Stimulated activated memory B cell treated with anti-CD40 and anti-IgM and Interleukin-4, amounts not matched to agents 10 μg/mL and 1 μg/mL and 100 μg/mL, for 72 hours (primary cell): ENCODE data around the gene FNDC3B.

Source experiments
- ATAC-seq: fragments of 150-1000 bp; cut with Tn5 transposase; 2 replicates; pipeline ENCODE4 v1.10.0; 2021
- H3K27ac Mint-ChIP-seq: one replicate; pipeline ENCODE4 v1.8.0; 2022; ENCODE audit warnings: mild to moderate bottlenecking, mixed read lengths
- H3K27me3 Mint-ChIP-seq: one replicate; pipeline ENCODE4 v1.8.0; 2022; ENCODE audit warnings: mixed read lengths
- H3K36me3 Mint-ChIP-seq: one replicate; pipeline ENCODE4 v1.8.0; 2022; ENCODE audit warnings: mixed read lengths
- H3K4me1 Mint-ChIP-seq: one replicate; pipeline ENCODE4 v1.8.0; 2022; ENCODE audit warnings: mixed read lengths
- H3K4me3 Mint-ChIP-seq: one replicate; pipeline ENCODE4 v1.8.0; 2022; ENCODE audit warnings: mild to moderate bottlenecking, moderate library complexity, mixed read lengths
- H3K9me3 Mint-ChIP-seq: one replicate; pipeline ENCODE4 v1.8.0; 2022; ENCODE audit warnings: mixed read lengths

The FNDC3B gene

GRCh38 chr3:172142864-172143451 lies 103.6 kb downstream of the FNDC3B start:
- ATAC-seq: no peak
- no peak overlapping the region for H3K4me3 Mint-ChIP-seq
- H3K9me3 Mint-ChIP-seq: no peaks in the 10 kb centered on the region
- H3K4me1 Mint-ChIP-seq: peaks cover 63% of the 10 kb centered on the region
- no peaks in the 10 kb centered on the region for H3K36me3 Mint-ChIP-seq
- H3K27me3 Mint-ChIP-seq: no peaks in the 10 kb centered on the region
- H3K27ac Mint-ChIP-seq: peak overlapping the region; percentile 45

GRCh38 chr3:172143739-172144497 lies 104.5 kb downstream of the FNDC3B start:
- peaks cover 68% of the 10 kb centered on the region for H3K4me1 Mint-ChIP-seq
- no peaks in the 10 kb centered on the region for H3K9me3 Mint-ChIP-seq
- no peak overlapping the region for H3K4me3 Mint-ChIP-seq
- no peak overlapping the region for H3K27ac Mint-ChIP-seq
- H3K36me3 Mint-ChIP-seq: no peaks in the 10 kb centered on the region
- H3K27me3 Mint-ChIP-seq: no peaks in the 10 kb centered on the region
- no peak for ATAC-seq

GRCh38 chr3:172144601-172145000 lies 105.2 kb downstream of the FNDC3B start:
- Mint-ChIP-seq H3K27ac (no peak overlapping the region), H3K9me3 (no peaks in the 10 kb centered on the region), H3K4me1 (peaks cover 70% of the 10 kb centered on the region), H3K4me3 (no peak overlapping the region), H3K27me3 (no peaks in the 10 kb centered on the region), H3K36me3 (no peaks in the 10 kb centered on the region)
- no peak for ATAC-seq

GRCh38 chr3:172145031-172145686 lies 105.8 kb downstream of the FNDC3B start:
- peaks cover 70% of the 10 kb centered on the region for H3K4me1 Mint-ChIP-seq
- H3K9me3 Mint-ChIP-seq: no peaks in the 10 kb centered on the region
- peak overlapping the region; percentile 47 for H3K4me3 Mint-ChIP-seq
- ATAC-seq: peak; percentile 65
- peak overlapping the region; percentile 58 for H3K27ac Mint-ChIP-seq
- H3K27me3 Mint-ChIP-seq: no peaks in the 10 kb centered on the region
- H3K36me3 Mint-ChIP-seq: no peaks in the 10 kb centered on the region

- no peak overlapping the region for H3K4me3 Mint-ChIP-seq
- H3K27ac Mint-ChIP-seq: peak overlapping the region; percentile 20
- no peaks in the 10 kb centered on the region for H3K9me3 Mint-ChIP-seq
- ATAC-seq: no peak
- no peaks in the 10 kb centered on the region for H3K27me3 Mint-ChIP-seq
- H3K36me3 Mint-ChIP-seq: no peaks in the 10 kb centered on the region
- H3K4me1 Mint-ChIP-seq: peaks cover 68% of the 10 kb centered on the region
Observed at GRCh38 chr3:172146349-172146748, 107.0 kb downstream of the FNDC3B start.

- Mint-ChIP-seq H3K36me3 (no peaks in the 10 kb centered on the region), H3K9me3 (no peaks in the 10 kb centered on the region), H3K4me3 (no peak overlapping the region), H3K4me1 (peaks cover 59% of the 10 kb centered on the region), H3K27ac (peak overlapping the region; percentile 20), H3K27me3 (peaks cover 4% of the 10 kb centered on the region)
- no peak for ATAC-seq
Observed at GRCh38 chr3:172147113-172147818, 107.9 kb downstream of the FNDC3B start.

- peaks cover 60% of the 10 kb centered on the region for H3K4me1 Mint-ChIP-seq
- ATAC-seq: no peak
- no peaks in the 10 kb centered on the region for H3K9me3 Mint-ChIP-seq
- H3K27ac Mint-ChIP-seq: no peak overlapping the region
- H3K36me3 Mint-ChIP-seq: peaks cover 5% of the 10 kb centered on the region
- peaks cover 13% of the 10 kb centered on the region for H3K27me3 Mint-ChIP-seq
- H3K4me3 Mint-ChIP-seq: no peak overlapping the region
Observed at GRCh38 chr3:172148241-172148640, 108.9 kb downstream of the FNDC3B start.

- H3K36me3 Mint-ChIP-seq: peaks cover 9% of the 10 kb centered on the region
- no peak for ATAC-seq
- H3K27me3 Mint-ChIP-seq: peaks cover 18% of the 10 kb centered on the region
- no peaks in the 10 kb centered on the region for H3K9me3 Mint-ChIP-seq
- no peak overlapping the region for H3K27ac Mint-ChIP-seq
- H3K4me1 Mint-ChIP-seq: peaks cover 60% of the 10 kb centered on the region
- H3K4me3 Mint-ChIP-seq: no peak overlapping the region
Observed at GRCh38 chr3:172148702-172149565, 109.6 kb downstream of the FNDC3B start.

- H3K4me1 Mint-ChIP-seq: peaks cover 47% of the 10 kb centered on the region
- no peak for ATAC-seq
- peaks cover 18% of the 10 kb centered on the region for H3K27me3 Mint-ChIP-seq
- no peak overlapping the region for H3K27ac Mint-ChIP-seq
- H3K4me3 Mint-ChIP-seq: no peak overlapping the region
- no peaks in the 10 kb centered on the region for H3K9me3 Mint-ChIP-seq
- H3K36me3 Mint-ChIP-seq: peaks cover 9% of the 10 kb centered on the region
Observed at GRCh38 chr3:172150268-172150667, 110.9 kb downstream of the FNDC3B start.

GRCh38 chr3:172150913-172151650 lies 111.7 kb downstream of the FNDC3B start:
- Mint-ChIP-seq H3K27ac (no peak overlapping the region), H3K4me3 (no peak overlapping the region), H3K27me3 (peaks cover 18% of the 10 kb centered on the region), H3K9me3 (no peaks in the 10 kb centered on the region), H3K36me3 (peaks cover 9% of the 10 kb centered on the region), H3K4me1 (peaks cover 43% of the 10 kb centered on the region)
- ATAC-seq: no peak

- Mint-ChIP-seq H3K4me1 (peaks cover 34% of the 10 kb centered on the region), H3K27me3 (peaks cover 18% of the 10 kb centered on the region), H3K4me3 (no peak overlapping the region), H3K9me3 (no peaks in the 10 kb centered on the region), H3K27ac (no peak overlapping the region), H3K36me3 (peaks cover 9% of the 10 kb centered on the region)
- no peak for ATAC-seq
Observed at GRCh38 chr3:172151651-172152649, 112.6 kb downstream of the FNDC3B start.

- no peak for ATAC-seq
- Mint-ChIP-seq H3K4me3 (no peak overlapping the region), H3K9me3 (no peaks in the 10 kb centered on the region), H3K27me3 (peaks cover 18% of the 10 kb centered on the region), H3K4me1 (peaks cover 28% of the 10 kb centered on the region), H3K27ac (peak overlapping the region; percentile 20), H3K36me3 (peaks cover 9% of the 10 kb centered on the region)
Observed at GRCh38 chr3:172152874-172153273, 113.5 kb downstream of the FNDC3B start.

GRCh38 chr3:172153335-172153861 lies 114.0 kb downstream of the FNDC3B start:
- H3K4me1 Mint-ChIP-seq: peaks cover 25% of the 10 kb centered on the region
- H3K36me3 Mint-ChIP-seq: peaks cover 13% of the 10 kb centered on the region
- H3K9me3 Mint-ChIP-seq: no peaks in the 10 kb centered on the region
- peak overlapping the region; percentile 20 for H3K27ac Mint-ChIP-seq
- H3K27me3 Mint-ChIP-seq: peaks cover 18% of the 10 kb centered on the region
- ATAC-seq: no peak
- no peak overlapping the region for H3K4me3 Mint-ChIP-seq
